ENCODE measurements around the gene SLC45A1. TPM values are rescaled to one million over a fixed set of nuclear protein-coding genes. Genes with fewer than 3 reads are reported as not detected.
A peak's percentile ranks its signal among the peaks of the same experiment; 100 is the strongest.

SLC45A1 gene
- polyA plus RNA-seq, 3 donors: 0.21 TPM; not detected in 2

DNA sequence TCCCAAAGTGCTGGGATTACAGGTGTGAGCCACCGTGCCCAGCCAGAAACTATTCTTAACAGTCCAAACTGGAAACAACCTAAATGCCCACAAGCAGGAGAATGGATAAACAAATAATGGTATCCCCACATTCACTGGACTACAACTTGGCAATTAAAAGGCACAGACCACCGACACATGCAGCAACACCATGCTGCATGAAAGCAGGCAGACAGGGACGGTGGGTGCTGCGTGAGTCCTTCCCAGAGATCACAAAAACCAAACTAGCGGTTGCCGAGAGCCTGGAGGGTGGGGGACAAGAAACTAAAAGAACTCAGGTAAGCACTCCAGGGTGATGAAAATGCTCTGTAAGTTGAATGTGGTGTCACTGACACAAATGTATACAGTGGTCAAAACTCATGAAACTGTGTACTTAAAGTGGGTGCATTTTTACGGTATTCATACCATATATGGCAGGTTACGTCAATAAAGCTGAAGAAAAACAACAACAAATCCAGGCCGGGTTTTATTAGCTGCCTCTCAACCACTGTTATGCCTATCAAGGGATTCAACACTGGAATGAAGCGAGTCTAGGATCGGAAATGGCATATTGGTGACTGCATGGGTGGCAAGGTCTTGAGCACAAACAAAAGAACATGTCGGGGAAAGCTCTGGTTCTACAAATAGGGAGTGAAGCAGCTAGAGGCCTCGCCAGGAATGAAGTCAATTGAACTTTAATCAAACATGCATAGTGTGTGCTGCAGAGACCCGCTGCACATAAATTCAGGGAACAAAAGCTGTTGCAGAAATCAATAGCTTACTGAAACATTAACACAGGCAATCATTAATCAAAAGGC lies 52.4 kb downstream of the SLC45A1 start:
- Histone ChIP-seq H3K9ac (ENCODE audit: insufficient read depth, low read length, poor library complexity, severe bottlenecking) (no peak overlapping the region), H3K36me3 (replicated peaks in 1 of 2; ENCODE audit: control insufficient read depth in 1 of 2, insufficient read depth in 2 of 2, low read length in 2 of 2) (peaks cover 58 to 87% of the 10 kb centered on the region in 2 donors), H3K4me1 (ENCODE audit: control insufficient read depth in 1 of 2, insufficient read depth in 2 of 2, low read length in 2 of 2) (no peaks in the 10 kb centered on the region), H3K9me3 (replicated peaks in 1 of 2; ENCODE audit: control insufficient read depth in 1 of 2, insufficient read depth in 1 of 2, low read length in 2 of 2) (peaks cover 0 to under 1% of the 10 kb centered on the region in 2 donors), H3K27ac (ENCODE audit: low read depth in 1 of 2, low read length in 2 of 2) (no peak overlapping the region), H3K4me2 (replicated peaks; ENCODE audit: extremely low read depth, low read length, poor library complexity, severe bottlenecking) (no peak overlapping the region), H2AFZ (ENCODE audit: insufficient read depth, low read depth, low read length, poor library complexity, severe bottlenecking) (no peak overlapping the region), H4K20me1 (ENCODE audit: insufficient read depth, low read length) (peaks cover 100% of the 10 kb centered on the region), H3K27me3 (ENCODE audit: control insufficient read depth in 2 of 2, insufficient read depth in 2 of 2, low read length in 2 of 2) (no peaks in the 10 kb centered on the region), H3K4me3 (replicated peaks in 1 of 3; ENCODE audit: low read depth in 2 of 3, low read length in 3 of 3) (no peak overlapping the region), H3K79me2 (ENCODE audit: insufficient read depth, low read length) (peaks cover 90% of the 10 kb centered on the region)
- peaks cover 16% of the 10 kb centered on the region for H3K4me1 Mint-ChIP-seq
- WGBS (ENCODE audit: insufficient coverage): 93% methylated on average over 6 of the region's 14 CpGs
- peaks cover 0 to 5% (median 0%) of the 10 kb centered on the region in 7 donors for H3K9me3 Mint-ChIP-seq
- H3K27ac Mint-ChIP-seq: peak overlapping the region in 2 of 7 donors; percentile 1 to 55
- intact Hi-C loops (cut with micrococcal nuclease): no loop called here
- DNase-seq: no peak
- peaks cover 82 to 87% of the 10 kb centered on the region in 2 donors for H3K36me3 Mint-ChIP-seq
- H3K4me3 Mint-ChIP-seq: no peak overlapping the region
- TF ChIP-seq CTCF (IDR thresholded peaks at IDR 0.05): no peak
- no peaks in the 10 kb centered on the region for H3K27me3 Mint-ChIP-seq (ENCODE audit: low read depth in 3 of 3)

DNA sequence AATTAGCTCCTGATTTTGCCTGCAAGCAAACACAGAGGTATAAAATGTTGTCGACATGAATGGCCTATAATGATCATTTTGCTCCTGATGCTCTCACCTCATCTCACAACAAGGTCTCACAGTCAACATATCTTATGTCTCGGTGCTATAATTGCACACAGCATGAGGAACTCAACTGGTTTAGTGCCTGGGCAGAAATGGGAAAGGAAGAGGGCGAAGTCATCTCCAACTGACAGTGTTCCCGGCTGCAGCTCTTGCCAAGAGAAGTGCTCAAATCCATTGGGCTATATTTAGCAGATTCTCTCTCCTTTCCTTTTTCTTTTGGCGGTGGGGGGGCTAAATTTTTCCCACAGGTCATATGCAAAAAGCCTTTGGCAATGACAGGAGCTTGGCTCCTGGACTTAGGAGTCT lies 53.0 kb downstream of the SLC45A1 start:
- intact Hi-C loops (cut with micrococcal nuclease): no loop called here
- no peak overlapping the region for H3K4me3 Mint-ChIP-seq

More for the DNA sequence above, 53.0 kb downstream of the SLC45A1 start:
- no peaks in the 10 kb centered on the region for H3K4me1 ChIP-seq (ENCODE audit: control insufficient read depth in 1 of 2, insufficient read depth in 2 of 2, low read length in 2 of 2)
- H3K9ac ChIP-seq (ENCODE audit: insufficient read depth, low read length, poor library complexity, severe bottlenecking): no peak overlapping the region
- no peak overlapping the region for H2AFZ ChIP-seq (ENCODE audit: insufficient read depth, low read depth, low read length, poor library complexity, severe bottlenecking)
- no peak overlapping the region for H3K27ac ChIP-seq (ENCODE audit: low read depth in 1 of 2, low read length in 2 of 2)
- no CpG with 5 or more reads among the region's 5 CpGs for WGBS (ENCODE audit: insufficient coverage)
- H4K20me1 ChIP-seq (ENCODE audit: insufficient read depth, low read length): peaks cover 100% of the 10 kb centered on the region
- peaks cover 16% of the 10 kb centered on the region for H3K4me1 Mint-ChIP-seq
- H3K27me3 Mint-ChIP-seq (ENCODE audit: low read depth in 3 of 3): no peaks in the 10 kb centered on the region
- H3K27me3 ChIP-seq (ENCODE audit: control insufficient read depth in 2 of 2, insufficient read depth in 2 of 2, low read length in 2 of 2): no peaks in the 10 kb centered on the region
- H3K36me3 ChIP-seq (replicated peaks in 1 of 2; ENCODE audit: control insufficient read depth in 1 of 2, insufficient read depth in 2 of 2, low read length in 2 of 2): peaks cover 51 to 81% of the 10 kb centered on the region in 2 donors
- DNase-seq: no peak
- H3K27ac Mint-ChIP-seq: peak overlapping the region in 2 of 7 donors; percentile 57 to 67
- peaks cover 76 to 81% of the 10 kb centered on the region in 2 donors for H3K36me3 Mint-ChIP-seq
- TF ChIP-seq CTCF (IDR thresholded peaks at IDR 0.05): no peak
- no peak overlapping the region for H3K4me2 ChIP-seq (replicated peaks; ENCODE audit: extremely low read depth, low read length, poor library complexity, severe bottlenecking)
- peaks cover 0 to 5% (median 0%) of the 10 kb centered on the region in 7 donors for H3K9me3 Mint-ChIP-seq
- no peak overlapping the region for H3K4me3 ChIP-seq (replicated peaks in 1 of 3; ENCODE audit: low read depth in 2 of 3, low read length in 3 of 3)
- peaks cover 0 to 5% of the 10 kb centered on the region in 2 donors for H3K9me3 ChIP-seq (replicated peaks in 1 of 2; ENCODE audit: control insufficient read depth in 1 of 2, insufficient read depth in 1 of 2, low read length in 2 of 2)
- peaks cover 87% of the 10 kb centered on the region for H3K79me2 ChIP-seq (ENCODE audit: insufficient read depth, low read length)
